Type B pancreatic cell (in vitro differentiated cells): ENCODE data around the gene SYT5. TPM values are rescaled to one million over a fixed set of nuclear protein-coding genes. Genes with fewer than 3 reads are reported as not detected.

Source experiments
- DNase-seq: peaks from one replicate; pipeline ENCODE4 v3.0.0; 2021; ENCODE audit warnings: mixed read lengths; ENCODE audit not compliant: unreplicated experiment; ENCODE audit errors: extremely low spot score
- H3K27ac Mint-ChIP-seq: 2 replicates; pipeline ENCODE4 v1.8.0; 2021; ENCODE audit warnings: mild to moderate bottlenecking, mixed read lengths
- H3K27me3 Mint-ChIP-seq: 2 replicates; pipeline ENCODE4 v1.8.0; 2021; ENCODE audit warnings: mixed read lengths
- H3K36me3 Mint-ChIP-seq: 2 replicates; pipeline ENCODE4 v1.8.0; 2021; ENCODE audit warnings: mixed read lengths
- H3K4me1 Mint-ChIP-seq: one replicate; pipeline ENCODE4 v1.8.0; 2021; ENCODE audit warnings: mixed read lengths; ENCODE audit not compliant: unreplicated experiment
- H3K4me3 Mint-ChIP-seq: 2 replicates; pipeline ENCODE4 v1.8.0; 2021; ENCODE audit warnings: mild to moderate bottlenecking, mixed read lengths
- H3K9me3 Mint-ChIP-seq: 2 replicates; pipeline ENCODE4 v1.8.0; 2021; ENCODE audit warnings: mixed read lengths
- CTCF ChIP-seq: fragments of 200-600 bp; sonication (generic); conservative IDR thresholded peaks from 2 replicates; pipeline ENCODE4 v1.5.0; 2021; ENCODE audit warnings: antibody characterized with exemption, mild to moderate bottlenecking
- long read RNA-seq: library from polyadenylated mRNA; unstranded; transcript quantifications from one replicate; pipeline ENCODE4 v2.0.0, GENCODE V29; 2020
- total RNA-seq: library from RNA; stranded (reverse); gene quantifications from 2 replicates; pipeline ENCODE4 v1.2.1, GENCODE V29; 2021; ENCODE audit warnings: low replicate concordance

SYT5 gene
- total RNA-seq = 5.0 and 9.1 TPM in 2 replicates
- long read RNA-seq = 0 reads

GRCh38 chr19:55179606-55180484 is at the start of gene SYT5:
TSS of gene SYT5 (minus strand) at chr19:55180289. CDS start at chr19:55179041, 1,248 bp downstream.
- Mint-ChIP-seq H3K4me3 (peak within 1 kb of the TSS; percentile 86), H3K4me1 (no peaks in the 10 kb centered on the region), H3K36me3 (no peaks in the 10 kb centered on the region), H3K27me3 (peaks cover 82% of the 10 kb centered on the region), H3K9me3 (no peaks in the 10 kb centered on the region), H3K27ac (peak within 1 kb of the TSS; percentile 59)
- DNase-seq = no peak
- no peak for TF ChIP-seq CTCF

GRCh38 chr19:55229789-55230182 is 49.7 kb upstream of the SYT5 start:
- Mint-ChIP-seq H3K9me3 (no peaks in the 10 kb centered on the region), H3K4me3 (no peak overlapping the region), H3K4me1 (peaks cover 6% of the 10 kb centered on the region), H3K27me3 (no peaks in the 10 kb centered on the region), H3K27ac (no peak overlapping the region), H3K36me3 (peaks cover 7% of the 10 kb centered on the region)
- no peak for TF ChIP-seq CTCF
- no peak for DNase-seq

- no peak for DNase-seq
- Mint-ChIP-seq H3K27ac (peak overlapping the region; percentile 56), H3K4me3 (no peak overlapping the region), H3K9me3 (no peaks in the 10 kb centered on the region), H3K27me3 (no peaks in the 10 kb centered on the region), H3K36me3 (peaks cover 4% of the 10 kb centered on the region), H3K4me1 (peaks cover 6% of the 10 kb centered on the region)
- no peak for TF ChIP-seq CTCF
Measured at GRCh38 chr19:55229145-55229788, 49.2 kb upstream of the SYT5 start.

GRCh38 chr19:55228403-55229031 is 48.4 kb upstream of the SYT5 start, which contains the start of gene TMEM86B:
TSS of gene TMEM86B (minus strand) at chr19:55228763. CDS start at chr19:55228741, 22 bp downstream.
- Mint-ChIP-seq H3K4me1 (peaks cover 6% of the 10 kb centered on the region), H3K27ac (peak within 1 kb of the TSS; percentile 56), H3K4me3 (peak within 1 kb of the TSS; percentile 58), H3K27me3 (no peaks in the 10 kb centered on the region), H3K9me3 (no peaks in the 10 kb centered on the region), H3K36me3 (no peaks in the 10 kb centered on the region)
- DNase-seq = no peak
- no peak for TF ChIP-seq CTCF

GRCh38 chr19:55228015-55228391 is 47.9 kb upstream of the SYT5 start:
- DNase-seq = no peak
- Mint-ChIP-seq H3K27me3 (no peaks in the 10 kb centered on the region), H3K4me1 (peaks cover 6% of the 10 kb centered on the region), H3K4me3 (peak overlapping the region; percentile 58), H3K27ac (peak overlapping the region; percentile 43), H3K36me3 (no peaks in the 10 kb centered on the region), H3K9me3 (no peaks in the 10 kb centered on the region)
- no peak for TF ChIP-seq CTCF
